ENCODE data around the gene ARMC5.
"Not testable (repeated sequence)": the region's sequence is repeated elsewhere in the genome, so short reads cannot be mapped to it uniquely, and the experiment has no call there.

ARMC5 gene

GRCh38 chr16:31499928-31500327 is 40.6 kb downstream of the ARMC5 start:
- no peak for DNase-seq
- no peak for TF ChIP-seq POLR2A (IDR thresholded peaks at IDR 0.05; ENCODE audit: low read length)
- TF ChIP-seq GATA1 (IDR thresholded peaks at IDR 0.05; ENCODE audit: low read depth, low read length): no peak

DNA sequence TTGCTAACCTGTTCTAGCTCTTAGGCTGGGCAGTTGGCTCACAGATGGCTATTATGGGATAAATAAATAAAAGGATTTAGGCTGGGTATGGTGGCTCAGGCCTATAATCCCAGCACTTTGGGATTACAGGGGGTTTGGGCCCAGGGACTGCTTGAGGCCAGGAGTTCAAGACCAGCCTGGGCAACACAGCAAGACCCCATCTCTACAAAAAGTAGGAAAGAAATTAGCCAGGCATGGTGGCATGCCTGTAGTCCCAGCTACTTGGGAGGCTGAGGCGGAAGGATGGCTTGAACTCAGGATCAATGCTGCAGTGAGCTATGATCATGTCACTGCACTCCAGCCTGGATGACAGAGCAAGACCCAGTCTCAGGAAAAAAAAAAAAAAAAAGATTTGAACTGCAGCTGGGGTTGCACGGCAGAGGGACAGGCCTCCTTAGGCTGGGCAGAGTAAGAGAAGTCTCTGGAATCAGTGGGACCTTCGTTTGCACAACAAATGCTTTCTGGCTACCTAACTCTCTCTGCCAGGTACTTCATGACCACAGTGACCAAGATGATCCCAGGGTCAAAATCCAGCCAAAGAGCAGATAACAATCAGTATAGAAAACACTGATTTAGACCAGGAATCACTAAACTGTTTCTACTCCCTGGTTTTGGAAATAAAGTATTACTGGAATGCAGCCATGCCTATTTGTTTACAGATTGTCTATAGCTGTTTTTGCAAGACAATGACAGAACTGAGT is 42.1 kb downstream of the ARMC5 start:
- DNase-seq: no peak
- no peak for TF ChIP-seq POLR2A (IDR thresholded peaks at IDR 0.05; ENCODE audit: low read length)
- no peak for TF ChIP-seq GATA1 (IDR thresholded peaks at IDR 0.05; ENCODE audit: low read depth, low read length)

GRCh38 chr16:31501966-31502348 is 42.7 kb downstream of the ARMC5 start:
- DNase-seq: no peak
- TF ChIP-seq POLR2A (IDR thresholded peaks at IDR 0.05; ENCODE audit: low read length): no peak
- TF ChIP-seq GATA1 (IDR thresholded peaks at IDR 0.05; ENCODE audit: low read depth, low read length): no peak

DNA sequence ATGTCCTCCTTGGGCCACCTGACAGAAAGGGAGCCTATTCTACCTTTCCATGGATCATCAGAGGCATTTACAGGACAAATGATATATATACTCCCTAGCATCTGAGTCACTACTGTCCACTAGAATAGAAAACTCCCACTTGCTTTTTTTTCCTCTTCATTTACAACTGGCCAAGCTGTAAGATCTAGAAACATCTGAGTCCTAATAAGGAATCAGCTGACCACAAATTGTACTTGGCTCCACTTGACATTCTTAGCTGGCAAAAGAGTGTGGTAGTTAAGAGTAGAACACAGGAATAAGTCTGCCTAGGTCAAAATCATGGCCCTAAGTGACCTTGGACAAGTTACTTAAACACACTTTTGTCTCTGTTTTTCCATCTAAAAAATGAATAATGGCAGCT is 43.7 kb downstream of the ARMC5 start:
- DNase-seq: no peak
- no peak for TF ChIP-seq POLR2A (IDR thresholded peaks at IDR 0.05; ENCODE audit: low read length)
- TF ChIP-seq GATA1 (IDR thresholded peaks at IDR 0.05; ENCODE audit: low read depth, low read length): no peak

DNA sequence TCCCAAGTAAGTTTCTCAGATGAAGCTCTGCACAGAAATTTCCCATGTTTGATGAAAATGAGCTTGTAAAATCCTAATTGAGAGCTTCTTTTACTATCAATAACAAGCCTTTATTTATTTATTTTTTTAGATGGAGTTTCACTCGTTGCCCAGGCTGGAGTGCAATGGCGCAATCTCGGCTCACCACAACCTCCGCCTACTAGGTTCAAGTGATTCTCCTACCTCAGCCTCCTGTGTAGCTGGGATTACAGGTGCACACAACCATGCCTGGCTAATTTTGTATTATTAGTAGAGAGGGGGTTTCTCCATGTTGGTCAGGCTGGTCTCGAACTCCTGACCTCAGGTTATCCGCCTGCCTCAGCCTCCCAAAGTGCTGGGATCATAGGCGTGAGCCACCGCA is 44.3 kb downstream of the ARMC5 start:
- not testable (repeated sequence) for DNase-seq

DNA sequence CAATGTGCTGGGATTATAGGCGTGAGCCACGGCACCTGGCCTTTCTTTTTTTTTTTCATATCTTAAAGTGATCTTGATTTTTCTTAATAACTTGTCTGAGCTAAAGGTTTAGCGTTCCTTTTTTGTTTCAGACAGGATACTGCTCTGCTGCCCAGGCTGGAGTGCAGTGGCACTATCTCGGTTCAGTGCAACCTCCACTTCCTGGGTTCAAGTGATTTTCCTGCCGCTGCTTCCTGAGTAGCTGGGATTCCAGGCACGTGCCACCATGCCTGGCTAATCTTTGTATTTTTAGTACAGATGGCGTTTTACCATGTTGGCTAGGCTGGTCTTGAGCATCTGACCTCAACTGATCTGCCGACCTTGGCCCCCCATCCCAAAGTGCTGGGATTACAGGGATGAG is 44.9 kb downstream of the ARMC5 start:
- no peak for DNase-seq
- TF ChIP-seq GATA1 (IDR thresholded peaks at IDR 0.05; ENCODE audit: low read depth, low read length) (no peak), POLR2A (IDR thresholded peaks at IDR 0.05; ENCODE audit: low read length) (no peak)

DNA sequence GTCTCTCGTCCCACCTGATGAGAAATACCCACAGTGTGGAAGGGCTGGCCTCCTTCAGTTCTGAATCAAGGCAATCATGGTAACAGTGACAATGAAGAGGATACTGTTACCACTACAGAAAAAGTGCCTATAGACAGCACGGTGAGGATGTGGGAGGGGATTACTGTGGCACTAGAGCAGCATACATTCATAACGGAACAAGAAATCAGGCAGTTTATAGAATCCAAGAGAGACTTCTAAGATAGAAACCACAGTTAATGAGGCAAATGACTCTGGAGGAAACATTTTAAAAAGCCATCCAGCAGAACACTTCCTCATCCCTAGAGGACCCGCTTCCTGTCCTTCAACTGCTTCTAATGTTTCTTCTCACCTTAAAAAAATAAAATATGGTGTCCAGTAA is 46.2 kb downstream of the ARMC5 start:
- DNase-seq: no peak
- TF ChIP-seq POLR2A (IDR thresholded peaks at IDR 0.05; ENCODE audit: low read length): no peak

- no peak for DNase-seq
These were observed 48.3 kb downstream of the ARMC5 start for GRCh38 chr16:31507617-31507928.

GRCh38 chr16:31507929-31508705 is 48.8 kb downstream of the ARMC5 start, which contains the start of gene RUSF1:
Gene RUSF1, minus strand, starts transcription at chr16:31508391. Its CDS starts 18 bp downstream, at chr16:31508373.
- DNase-seq: peak; percentile 94
- TF ChIP-seq POLR2A (IDR thresholded peaks at IDR 0.05; ENCODE audit: low read length) (peak; percentile 91), GATA1 (IDR thresholded peaks at IDR 0.05; ENCODE audit: low read depth, low read length) (no peak)

More at GRCh38 chr16:31507617-31507928, 48.3 kb downstream of the ARMC5 start:
- TF ChIP-seq GATA1 (IDR thresholded peaks at IDR 0.05; ENCODE audit: low read depth, low read length): no peak
- TF ChIP-seq POLR2A (IDR thresholded peaks at IDR 0.05; ENCODE audit: low read length): no peak

GRCh38 chr16:31508706-31509195 is 49.5 kb downstream of the ARMC5 start:
- TF ChIP-seq GATA1 (IDR thresholded peaks at IDR 0.05; ENCODE audit: low read depth, low read length) (no peak), POLR2A (IDR thresholded peaks at IDR 0.05; ENCODE audit: low read length) (no peak)

DNA sequence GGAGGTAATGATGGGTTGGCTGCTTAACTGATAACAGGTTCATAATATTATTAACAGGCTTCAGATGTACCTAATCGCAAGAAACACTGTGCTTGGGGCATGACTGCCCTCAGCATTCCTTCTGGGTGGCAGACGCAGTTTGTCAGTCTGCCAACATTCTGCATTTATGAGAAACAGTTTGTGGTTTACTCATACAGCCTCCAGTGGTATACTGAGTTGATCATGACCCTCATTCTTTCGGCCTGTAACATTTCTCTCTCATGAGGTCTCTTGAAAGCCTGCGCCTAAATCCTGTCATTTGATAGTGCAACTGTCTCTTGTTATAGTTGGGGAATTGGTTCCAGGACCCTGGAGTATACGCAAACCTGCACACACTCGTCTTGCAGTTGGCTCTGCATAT is 53.8 kb downstream of the ARMC5 start:
- TF ChIP-seq GATA1 (IDR thresholded peaks at IDR 0.05; ENCODE audit: low read depth, low read length): no peak
- TF ChIP-seq POLR2A (IDR thresholded peaks at IDR 0.05; ENCODE audit: low read length): no peak
- DNase-seq: no peak

More at GRCh38 chr16:31508706-31509195, 49.5 kb downstream of the ARMC5 start:
- no peak for DNase-seq

GRCh38 chr16:31513884-31514283 is 54.6 kb downstream of the ARMC5 start:
- TF ChIP-seq GATA1 (IDR thresholded peaks at IDR 0.05; ENCODE audit: low read depth, low read length) (no peak), POLR2A (IDR thresholded peaks at IDR 0.05; ENCODE audit: low read length) (no peak)
- DNase-seq: no peak
